GM19023 (cell line): ENCODE data around the gene PTPRK.

ENCODE experiments used
- ATAC-seq: cut with Tn5 transposase; IDR thresholded peaks from one replicate; pipeline ENCODE4 v1.9.1; 2021; ENCODE audit warnings: mild to moderate bottlenecking, moderate library complexity; ENCODE audit not compliant: unreplicated experiment

Gene PTPRK

GRCh38 chr6:128156321-128157111 is 363.9 kb downstream of the PTPRK start:
- ATAC-seq, result no peak

- ATAC-seq, result no peak
Measured at GRCh38 chr6:128155826-128156225, 364.6 kb downstream of the PTPRK start.

GRCh38 chr6:128152551-128152950 is 367.8 kb downstream of the PTPRK start:
- ATAC-seq, result no peak

- no peak for ATAC-seq
Measured at GRCh38 chr6:128150376-128150775, 370.0 kb downstream of the PTPRK start.

- ATAC-seq, result no peak
Measured at GRCh38 chr6:128149796-128150195, 370.6 kb downstream of the PTPRK start.

- ATAC-seq, result no peak
Measured at GRCh38 chr6:128144320-128144719, 376.1 kb downstream of the PTPRK start.

GRCh38 chr6:128141932-128142331 is 378.5 kb downstream of the PTPRK start:
- ATAC-seq, result no peak

GRCh38 chr6:128139519-128139918 is 380.9 kb downstream of the PTPRK start:
- ATAC-seq, result no peak

GRCh38 chr6:128138694-128139093 is 381.7 kb downstream of the PTPRK start:
- ATAC-seq, result no peak

- peak; percentile 56 for ATAC-seq
Measured at GRCh38 chr6:128135325-128135724, 385.1 kb downstream of the PTPRK start.

GRCh38 chr6:128131566-128131965 is 388.8 kb downstream of the PTPRK start:
- no peak for ATAC-seq

- no peak for ATAC-seq
Measured at GRCh38 chr6:128131036-128131435, 389.4 kb downstream of the PTPRK start.

- no peak for ATAC-seq
Measured at GRCh38 chr6:128129679-128130078, 390.7 kb downstream of the PTPRK start.

- no peak for ATAC-seq
Measured at GRCh38 chr6:128127650-128128049, 392.7 kb downstream of the PTPRK start.

- ATAC-seq, result no peak
Measured at GRCh38 chr6:128124713-128125112, 395.7 kb downstream of the PTPRK start.

GRCh38 chr6:128121610-128122009 is 398.8 kb downstream of the PTPRK start:
- ATAC-seq, result no peak

- ATAC-seq, result no peak
Measured at GRCh38 chr6:128121190-128121589, 399.2 kb downstream of the PTPRK start.

GRCh38 chr6:128118401-128118800 is 402.0 kb downstream of the PTPRK start:
- no peak for ATAC-seq

GRCh38 chr6:128117916-128118315 is 402.5 kb downstream of the PTPRK start:
- no peak for ATAC-seq

- ATAC-seq, result no peak
Measured at GRCh38 chr6:128114164-128114563, 406.2 kb downstream of the PTPRK start.

- peak; percentile 65 for ATAC-seq
Measured at GRCh38 chr6:128112494-128112893, 407.9 kb downstream of the PTPRK start.

- ATAC-seq, result no peak
Measured at GRCh38 chr6:128111096-128111495, 409.3 kb downstream of the PTPRK start.

- no peak for ATAC-seq
Measured at GRCh38 chr6:128107682-128108081, 412.7 kb downstream of the PTPRK start.
